Raji (cell line): Measurements from ENCODE around the gene USP6NL.

Source experiments
- POLR2A ChIP-seq: IDR thresholded peaks from 2 replicates; pipeline ENCODE4 v1.6.1; 2011; ENCODE audit warnings: low read depth, low read length, control low read depth; ENCODE audit not compliant: insufficient read depth

Gene USP6NL

GRCh38 chr10:11604865-11605650 is 6.4 kb downstream of the USP6NL start:
- TF ChIP-seq POLR2A = no peak

DNA sequence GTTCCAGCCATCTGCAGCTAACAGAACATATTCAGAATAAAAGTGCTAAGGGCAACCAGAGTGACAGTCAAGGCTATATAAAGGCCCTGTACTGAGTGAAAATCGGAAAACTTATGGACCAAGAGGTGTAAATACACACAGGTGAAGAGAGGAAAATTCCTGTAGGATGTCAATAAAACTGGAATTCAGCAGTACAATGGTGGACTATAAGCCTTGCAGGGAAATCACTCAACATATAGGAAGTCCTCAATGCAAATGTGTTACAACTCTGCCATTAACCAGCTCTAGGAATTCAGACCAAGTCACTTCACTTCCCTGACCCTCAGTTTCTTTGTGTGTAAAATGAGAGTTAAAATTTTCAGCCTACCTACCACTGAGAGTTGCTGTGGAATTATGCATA is 7.7 kb downstream of the USP6NL start:
- no peak for TF ChIP-seq POLR2A

DNA sequence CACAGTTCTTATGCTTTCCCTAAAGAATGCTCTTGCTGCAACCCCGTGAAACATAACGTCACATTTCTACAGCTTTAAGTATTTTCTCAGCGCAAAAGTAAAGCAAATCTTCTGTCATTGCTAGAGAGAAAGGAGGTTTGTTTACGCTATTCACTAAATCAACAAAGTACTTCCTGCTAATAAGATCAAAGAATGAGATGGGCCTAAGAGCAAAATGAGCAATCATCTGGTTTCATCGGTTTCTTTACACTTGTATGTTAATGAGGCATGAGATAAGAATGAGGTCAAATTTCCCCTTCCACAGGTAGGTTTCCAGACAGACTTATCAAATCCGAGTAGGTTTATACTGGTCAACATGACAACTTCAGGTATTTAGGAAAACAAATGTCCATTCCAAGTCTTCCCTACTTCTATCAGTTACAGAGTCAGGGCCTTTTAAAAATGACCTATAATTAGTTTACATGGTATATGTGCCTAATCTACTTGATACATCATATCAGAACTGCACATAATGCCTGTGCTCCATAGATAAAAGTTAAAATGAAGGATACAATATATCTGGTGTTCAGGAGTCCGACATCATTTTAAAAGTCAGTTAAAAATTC is 8.4 kb downstream of the USP6NL start:
- TF ChIP-seq POLR2A = no peak

DNA sequence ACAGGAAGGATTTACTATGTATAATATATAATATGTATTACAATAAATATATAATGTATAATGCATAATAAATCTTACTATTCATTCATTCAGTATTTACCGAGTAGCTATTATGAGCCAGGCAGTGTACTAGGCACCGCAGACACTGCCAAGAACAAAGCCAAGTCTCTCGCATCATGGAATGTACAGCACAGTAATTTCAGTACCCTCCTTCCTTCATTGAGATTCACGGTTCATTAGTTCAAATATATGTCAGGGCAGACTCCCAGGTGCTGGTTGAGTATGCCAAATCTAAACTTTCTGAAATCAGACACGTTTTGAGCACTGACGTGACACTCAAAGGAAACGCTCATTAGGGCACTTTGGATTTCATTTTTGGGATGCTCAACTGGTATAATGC is 9.1 kb downstream of the USP6NL start:
- TF ChIP-seq POLR2A = no peak

GRCh38 chr10:11601670-11602069 is 9.8 kb downstream of the USP6NL start:
- no peak for TF ChIP-seq POLR2A

GRCh38 chr10:11600280-11600679 is 11.2 kb downstream of the USP6NL start:
- TF ChIP-seq POLR2A = no peak

DNA sequence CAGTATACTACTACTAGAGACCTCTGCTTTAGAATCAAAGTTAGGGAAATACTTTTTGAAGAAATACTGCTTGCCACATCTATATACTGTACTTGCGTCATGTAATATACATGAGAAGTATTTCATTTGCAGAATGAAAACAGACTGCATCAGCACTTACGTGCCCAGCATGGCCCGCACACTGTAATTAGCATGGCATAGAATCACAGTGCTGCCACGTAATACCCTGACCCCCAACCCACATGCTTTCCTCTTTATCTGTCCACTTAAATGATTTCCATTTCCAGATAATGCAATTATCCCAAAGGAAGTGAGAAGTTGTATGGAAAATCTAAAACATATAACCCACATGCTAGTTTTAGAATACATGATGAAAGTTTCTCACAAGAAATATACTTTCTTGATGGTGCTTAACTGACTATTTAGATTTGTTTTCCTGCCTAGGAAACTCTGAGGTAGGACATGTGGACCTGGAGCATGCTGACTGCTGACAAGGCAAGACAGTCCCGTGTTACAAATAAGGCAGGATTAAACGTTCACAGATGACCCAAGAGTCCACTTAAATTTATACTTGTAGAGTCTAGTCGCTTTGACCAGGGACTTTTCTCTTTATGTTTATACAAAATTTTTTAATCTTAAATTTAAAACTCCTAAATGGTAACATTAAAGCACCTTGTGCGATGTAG is 12.6 kb downstream of the USP6NL start:
- TF ChIP-seq POLR2A = no peak

DNA sequence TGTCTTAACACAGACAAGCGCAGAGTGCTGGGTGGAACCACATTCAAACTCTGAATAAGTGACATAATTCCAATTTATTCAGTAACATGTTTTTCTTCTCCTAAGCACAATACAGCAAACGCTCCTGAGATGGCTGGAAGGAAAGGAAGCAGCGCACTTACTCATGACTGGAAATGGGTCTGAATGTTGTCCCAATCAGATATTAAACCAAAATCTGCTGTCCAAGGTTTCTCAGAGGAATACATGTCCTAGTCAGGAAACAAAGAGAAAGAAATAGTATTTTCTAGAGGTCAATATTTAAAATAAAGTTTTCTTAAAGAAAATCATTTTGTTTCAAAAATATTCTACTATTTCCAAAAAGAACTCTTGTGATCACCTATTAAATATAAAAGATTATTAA is 14.0 kb downstream of the USP6NL start:
- TF ChIP-seq POLR2A = no peak

GRCh38 chr10:11595395-11595692 is 16.1 kb downstream of the USP6NL start:
- TF ChIP-seq POLR2A = no peak

- TF ChIP-seq POLR2A = no peak
Measured at GRCh38 chr10:11594589-11595394, 16.7 kb downstream of the USP6NL start.

- no peak for TF ChIP-seq POLR2A
Measured at GRCh38 chr10:11593612-11594011, 17.8 kb downstream of the USP6NL start.

GRCh38 chr10:11589738-11590137 is 21.7 kb downstream of the USP6NL start:
- TF ChIP-seq POLR2A = no peak

GRCh38 chr10:11588873-11589574 is 22.4 kb downstream of the USP6NL start:
- no peak for TF ChIP-seq POLR2A

- TF ChIP-seq POLR2A = no peak
Measured at GRCh38 chr10:11587722-11588259, 23.7 kb downstream of the USP6NL start.

- no peak for TF ChIP-seq POLR2A
Measured at GRCh38 chr10:11586170-11586569, 25.3 kb downstream of the USP6NL start.
